ENCODE data around the gene ZNF536.

The ZNF536 gene

DNA sequence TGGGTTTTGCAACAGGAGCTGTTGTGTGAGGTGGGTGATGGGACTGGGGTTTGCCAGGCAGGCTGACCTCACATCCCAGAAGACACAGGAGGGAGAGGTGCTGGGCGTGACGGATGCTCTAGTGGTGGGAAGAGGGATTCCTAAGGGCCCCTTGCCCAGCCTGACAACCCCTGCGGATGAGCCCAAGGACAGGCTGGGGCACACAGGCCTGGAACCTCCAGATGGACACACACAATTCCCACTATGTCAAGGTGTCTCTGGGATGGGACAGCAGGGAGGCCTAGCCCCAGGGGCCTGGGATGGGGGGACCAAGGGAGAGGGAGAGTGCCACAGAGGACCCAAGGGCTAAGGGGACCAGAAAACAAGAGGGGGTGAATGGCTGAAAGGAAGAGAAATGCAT lies 191.5 kb downstream of the ZNF536 start:
- H3K27ac Mint-ChIP-seq = no peak overlapping the region
- H3K27me3 Mint-ChIP-seq = peaks cover 3% of the 10 kb centered on the region
- H3K4me1 Mint-ChIP-seq = no peaks in the 10 kb centered on the region
- no peaks in the 10 kb centered on the region for H3K9me3 Mint-ChIP-seq
- no peaks in the 10 kb centered on the region for H3K36me3 Mint-ChIP-seq
- H3K4me3 Mint-ChIP-seq = no peak overlapping the region

DNA sequence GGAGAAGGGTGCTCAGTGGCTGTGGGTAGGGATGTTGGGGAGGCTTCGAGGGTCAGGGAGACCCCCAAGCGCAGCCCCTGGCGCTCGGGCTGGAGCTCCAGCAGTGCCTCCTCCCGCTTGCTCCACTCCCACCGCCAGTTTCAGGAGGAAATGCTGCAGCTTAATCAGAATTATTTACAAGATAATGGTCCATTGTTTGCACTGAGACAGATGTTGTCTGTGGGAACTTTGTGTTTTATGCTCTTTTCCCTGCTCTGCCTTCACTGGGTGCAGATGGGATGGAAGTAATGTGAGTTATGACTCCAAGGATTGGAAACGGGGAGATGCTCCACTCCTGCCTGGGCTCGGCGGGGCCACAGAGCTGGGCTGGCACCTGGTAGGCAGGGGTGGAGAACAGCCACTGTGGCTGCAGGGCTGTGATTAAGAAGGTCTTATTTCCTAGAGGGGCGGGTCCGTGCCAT lies 192.4 kb downstream of the ZNF536 start:
- Mint-ChIP-seq H3K4me1 (no peaks in the 10 kb centered on the region), H3K27me3 (peaks cover 3% of the 10 kb centered on the region), H3K4me3 (no peak overlapping the region), H3K9me3 (no peaks in the 10 kb centered on the region), H3K27ac (no peak overlapping the region), H3K36me3 (no peaks in the 10 kb centered on the region)

DNA sequence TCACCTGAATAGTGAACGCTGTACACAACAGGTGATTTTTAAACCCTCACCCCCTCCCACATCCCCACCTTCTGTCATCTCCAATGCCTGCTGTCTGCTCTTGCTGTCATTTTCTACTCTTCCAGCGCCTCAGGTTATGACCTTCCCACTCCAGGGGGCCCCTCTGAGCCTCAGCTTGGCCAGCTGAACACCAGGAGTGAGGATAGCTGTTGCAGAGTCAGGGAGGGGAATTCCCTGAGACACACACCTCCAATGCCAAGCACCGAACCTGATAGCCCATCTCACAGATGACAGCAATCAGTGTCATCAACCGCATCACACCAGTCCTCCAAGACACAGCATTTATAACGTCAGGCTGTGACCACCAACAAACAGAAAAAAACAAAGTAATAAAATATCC lies 193.5 kb downstream of the ZNF536 start:
- Mint-ChIP-seq H3K36me3 (no peaks in the 10 kb centered on the region), H3K27ac (no peak overlapping the region), H3K4me3 (no peak overlapping the region), H3K9me3 (no peaks in the 10 kb centered on the region), H3K4me1 (no peaks in the 10 kb centered on the region), H3K27me3 (no peaks in the 10 kb centered on the region)

DNA sequence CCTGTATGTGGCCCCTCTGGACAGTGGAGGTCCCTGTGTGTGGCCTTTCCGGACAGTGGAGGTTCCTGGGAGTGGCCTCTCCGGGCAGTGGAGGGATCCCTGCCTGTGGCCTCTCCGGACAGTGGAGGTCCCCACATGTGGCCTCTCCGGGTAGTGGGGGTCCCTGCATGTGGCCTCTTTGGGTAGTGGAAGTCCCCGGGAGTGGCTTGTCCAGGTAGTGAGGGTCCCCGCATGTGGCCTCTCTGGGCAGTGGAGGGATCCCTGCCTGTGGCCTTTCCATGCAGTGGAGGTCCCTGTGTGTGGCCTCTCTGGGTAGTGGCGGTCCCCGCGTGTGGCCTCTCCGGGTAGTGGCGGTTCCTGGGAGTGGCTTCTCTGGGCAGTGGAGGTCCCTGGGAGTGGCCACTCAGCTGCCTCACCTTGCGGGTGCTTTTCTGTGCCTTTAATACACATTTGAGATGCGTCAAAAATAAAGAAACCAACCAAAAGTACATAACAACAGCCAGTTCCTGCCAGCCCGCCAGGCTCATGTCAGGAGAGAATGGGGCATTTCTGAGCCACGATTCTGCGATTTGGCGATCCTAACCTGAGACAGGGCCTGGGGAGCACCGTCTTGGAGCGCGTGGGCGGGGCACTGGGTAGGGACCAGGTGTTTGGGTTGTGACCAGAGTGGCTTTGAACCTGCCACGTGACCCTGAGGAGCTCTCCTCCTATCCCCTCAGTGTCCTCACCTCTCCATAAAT lies 194.7 kb downstream of the ZNF536 start:
- H3K36me3 Mint-ChIP-seq = no peaks in the 10 kb centered on the region
- H3K9me3 Mint-ChIP-seq = no peaks in the 10 kb centered on the region
- no peaks in the 10 kb centered on the region for H3K27me3 Mint-ChIP-seq
- no peak overlapping the region for H3K4me3 Mint-ChIP-seq
- H3K27ac Mint-ChIP-seq = no peak overlapping the region
- H3K4me1 Mint-ChIP-seq = no peaks in the 10 kb centered on the region

DNA sequence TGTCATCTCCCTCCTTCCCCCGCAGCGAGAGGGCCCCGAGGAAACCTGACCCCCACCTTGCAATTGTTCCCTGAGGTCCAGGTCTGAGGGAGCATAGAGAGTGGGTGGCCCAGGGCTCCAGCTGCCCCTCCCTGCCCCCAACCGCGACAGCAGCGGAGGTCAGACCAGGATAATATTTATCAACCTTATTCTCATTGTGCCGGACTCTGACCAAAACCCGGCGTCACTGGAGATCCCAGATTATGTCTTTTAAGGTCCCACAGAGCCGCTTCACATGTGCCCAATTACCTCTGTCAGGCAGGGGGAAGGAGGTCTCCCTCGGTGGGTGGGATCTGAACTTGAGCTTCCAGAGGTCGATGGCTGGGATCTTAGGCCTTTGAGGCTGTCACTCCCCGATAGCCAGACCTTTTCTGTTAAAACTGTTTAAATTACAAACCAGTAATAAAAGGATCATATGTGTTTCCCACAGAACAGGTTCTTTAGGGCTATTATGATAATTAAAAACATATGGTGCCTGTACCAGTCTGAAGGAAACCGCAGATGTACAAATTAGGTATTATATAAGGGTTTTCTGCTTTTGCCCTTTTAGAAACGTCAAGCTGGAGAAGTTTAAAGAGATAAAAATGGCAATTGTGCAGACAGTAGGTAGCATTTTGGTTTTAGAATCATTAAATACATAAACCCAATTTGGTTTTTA lies 195.5 kb downstream of the ZNF536 start:
- H3K4me1 Mint-ChIP-seq = no peaks in the 10 kb centered on the region
- H3K36me3 Mint-ChIP-seq = no peaks in the 10 kb centered on the region
- no peak overlapping the region for H3K27ac Mint-ChIP-seq
- no peak overlapping the region for H3K4me3 Mint-ChIP-seq
- H3K27me3 Mint-ChIP-seq = no peaks in the 10 kb centered on the region
- no peaks in the 10 kb centered on the region for H3K9me3 Mint-ChIP-seq

DNA sequence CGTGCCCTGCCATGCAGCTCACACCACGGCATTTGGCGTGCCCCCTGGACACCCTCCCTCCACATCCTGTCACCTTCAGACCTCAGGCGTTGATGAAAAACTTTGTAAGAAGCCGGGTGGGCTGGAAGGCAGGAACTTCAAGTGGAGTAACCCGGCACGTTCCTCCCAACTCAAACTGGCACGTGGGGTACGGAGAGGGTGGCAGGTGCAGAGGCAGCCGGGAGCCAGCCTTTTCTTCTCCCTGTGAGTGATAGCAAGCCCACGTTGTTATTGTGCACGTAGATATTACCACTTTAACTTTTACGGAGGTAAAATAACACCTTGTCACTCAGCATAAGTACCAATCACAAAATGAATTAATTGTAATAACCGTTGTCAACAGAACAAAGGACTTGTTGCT lies 198.0 kb downstream of the ZNF536 start:
- H3K4me1 Mint-ChIP-seq = no peaks in the 10 kb centered on the region
- no peak overlapping the region for H3K4me3 Mint-ChIP-seq
- H3K9me3 Mint-ChIP-seq = no peaks in the 10 kb centered on the region
- no peaks in the 10 kb centered on the region for H3K27me3 Mint-ChIP-seq
- H3K27ac Mint-ChIP-seq = no peak overlapping the region
- H3K36me3 Mint-ChIP-seq = no peaks in the 10 kb centered on the region

DNA sequence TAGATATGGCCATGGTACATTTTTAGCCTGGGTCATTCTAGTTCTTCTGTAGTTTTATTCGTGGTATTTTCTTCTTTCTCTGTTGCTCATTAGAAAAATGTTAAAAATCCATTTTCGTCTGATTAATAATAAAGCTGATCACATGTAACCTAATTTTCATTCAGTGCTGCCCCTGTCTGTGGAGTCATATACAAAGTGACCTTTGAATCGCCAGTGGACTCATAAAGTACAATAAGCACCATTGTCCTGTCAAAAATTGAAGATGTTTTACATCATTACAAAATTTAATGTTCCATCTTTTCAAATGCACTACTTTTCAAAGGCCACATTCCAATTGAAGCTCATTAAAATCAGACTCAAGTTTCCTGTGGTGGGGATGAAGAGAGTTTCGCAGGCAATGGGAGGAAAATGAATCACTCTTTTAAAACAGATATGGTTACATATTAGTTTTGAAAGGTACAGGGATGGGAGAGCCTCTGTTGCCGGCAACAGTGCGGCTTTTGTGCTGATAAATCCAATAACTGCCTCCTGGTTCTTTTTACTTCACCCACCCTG lies 205.4 kb downstream of the ZNF536 start:
- Mint-ChIP-seq H3K9me3 (no peaks in the 10 kb centered on the region), H3K36me3 (no peaks in the 10 kb centered on the region), H3K4me3 (no peak overlapping the region), H3K4me1 (no peaks in the 10 kb centered on the region), H3K27me3 (peaks cover 8% of the 10 kb centered on the region), H3K27ac (no peak overlapping the region)

DNA sequence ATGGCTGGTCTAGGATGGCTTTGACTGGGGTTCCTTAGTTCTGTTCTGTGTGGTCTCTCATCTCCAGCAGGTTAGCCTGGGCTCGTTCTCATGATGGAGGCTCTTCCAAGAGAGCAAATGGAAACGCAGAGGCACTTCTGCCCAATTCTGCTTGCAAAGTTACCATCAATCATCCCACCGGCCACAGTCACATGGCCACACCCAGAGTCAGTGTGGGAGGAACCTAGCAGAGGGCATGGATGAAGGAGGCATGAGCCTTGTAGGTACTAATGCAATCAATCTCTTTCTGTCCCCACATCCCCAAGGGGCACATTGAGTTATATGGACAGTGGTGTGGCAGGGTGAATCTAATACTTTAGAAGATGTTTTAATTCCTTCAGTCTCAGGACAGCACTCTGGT lies 207.2 kb downstream of the ZNF536 start:
- Mint-ChIP-seq H3K27ac (no peak overlapping the region), H3K9me3 (no peaks in the 10 kb centered on the region), H3K4me1 (no peaks in the 10 kb centered on the region), H3K36me3 (no peaks in the 10 kb centered on the region), H3K27me3 (peaks cover 8% of the 10 kb centered on the region), H3K4me3 (no peak overlapping the region)

DNA sequence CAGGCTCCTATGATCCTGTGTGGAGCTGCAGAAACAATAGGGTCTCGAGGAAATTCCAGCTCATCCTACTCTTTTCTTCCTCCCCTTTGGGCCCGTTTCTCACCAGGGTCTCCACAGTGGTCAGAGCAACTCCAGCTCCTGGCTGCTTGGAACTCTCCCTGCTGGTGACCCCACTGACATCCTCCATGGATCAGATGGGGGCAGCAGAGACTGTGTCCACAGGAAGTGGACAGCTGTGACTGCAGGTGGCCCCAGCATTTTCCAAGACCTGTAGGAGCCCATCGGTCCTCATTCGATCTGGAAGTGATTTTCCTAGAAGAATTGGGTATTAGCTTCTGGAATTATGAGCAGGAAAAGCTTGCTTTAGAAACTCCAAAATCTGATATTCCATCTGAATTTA lies 208.5 kb downstream of the ZNF536 start:
- H3K27me3 Mint-ChIP-seq = peaks cover 8% of the 10 kb centered on the region
- no peaks in the 10 kb centered on the region for H3K9me3 Mint-ChIP-seq
- no peak overlapping the region for H3K27ac Mint-ChIP-seq
- no peaks in the 10 kb centered on the region for H3K4me1 Mint-ChIP-seq
- H3K4me3 Mint-ChIP-seq = no peak overlapping the region
- no peaks in the 10 kb centered on the region for H3K36me3 Mint-ChIP-seq

DNA sequence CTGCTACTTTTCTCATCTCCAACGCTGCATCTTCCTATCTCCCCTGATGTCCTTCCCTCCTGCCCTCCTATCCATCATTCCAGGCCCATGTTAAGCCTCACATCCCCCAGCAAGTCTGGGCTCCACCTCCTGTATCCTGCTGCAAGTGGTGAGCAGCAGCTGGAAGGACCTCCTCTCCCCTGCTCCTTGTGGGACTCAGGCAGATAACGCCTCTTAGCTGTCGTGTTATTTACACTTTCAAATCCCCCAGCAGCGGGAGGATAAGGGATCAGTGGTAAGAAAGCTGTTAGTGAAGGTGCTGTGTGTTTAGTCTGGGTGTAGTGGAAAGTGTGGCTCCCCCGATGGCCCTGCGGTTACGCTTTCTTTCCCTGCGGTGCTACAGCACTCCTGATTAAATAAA lies 211.9 kb downstream of the ZNF536 start:
- H3K9me3 Mint-ChIP-seq = no peaks in the 10 kb centered on the region
- peaks cover 6% of the 10 kb centered on the region for H3K27me3 Mint-ChIP-seq
- H3K4me1 Mint-ChIP-seq = no peaks in the 10 kb centered on the region
- H3K36me3 Mint-ChIP-seq = no peaks in the 10 kb centered on the region
- no peak overlapping the region for H3K27ac Mint-ChIP-seq
- H3K4me3 Mint-ChIP-seq = no peak overlapping the region

DNA sequence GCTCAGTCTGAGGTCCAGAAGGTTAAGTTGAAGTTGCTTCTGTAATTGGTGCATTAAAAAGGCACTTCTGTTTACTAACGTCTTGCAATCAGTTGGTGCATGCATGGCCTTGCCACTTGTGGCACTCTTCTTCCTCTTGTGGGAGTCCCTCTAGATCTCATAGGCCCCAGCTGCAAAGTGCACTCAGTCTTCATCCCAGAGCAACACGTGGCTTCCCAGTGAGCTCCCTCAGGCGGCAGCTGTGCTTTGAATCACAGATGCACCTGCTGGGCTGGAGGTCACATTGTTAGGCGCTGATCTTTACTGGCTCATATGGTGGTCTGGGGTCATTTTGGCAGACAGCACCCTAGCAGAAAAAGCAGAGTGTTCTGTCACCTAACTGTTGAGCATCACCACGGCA lies 215.7 kb downstream of the ZNF536 start:
- Mint-ChIP-seq H3K36me3 (no peaks in the 10 kb centered on the region), H3K27me3 (no peaks in the 10 kb centered on the region)

DNA sequence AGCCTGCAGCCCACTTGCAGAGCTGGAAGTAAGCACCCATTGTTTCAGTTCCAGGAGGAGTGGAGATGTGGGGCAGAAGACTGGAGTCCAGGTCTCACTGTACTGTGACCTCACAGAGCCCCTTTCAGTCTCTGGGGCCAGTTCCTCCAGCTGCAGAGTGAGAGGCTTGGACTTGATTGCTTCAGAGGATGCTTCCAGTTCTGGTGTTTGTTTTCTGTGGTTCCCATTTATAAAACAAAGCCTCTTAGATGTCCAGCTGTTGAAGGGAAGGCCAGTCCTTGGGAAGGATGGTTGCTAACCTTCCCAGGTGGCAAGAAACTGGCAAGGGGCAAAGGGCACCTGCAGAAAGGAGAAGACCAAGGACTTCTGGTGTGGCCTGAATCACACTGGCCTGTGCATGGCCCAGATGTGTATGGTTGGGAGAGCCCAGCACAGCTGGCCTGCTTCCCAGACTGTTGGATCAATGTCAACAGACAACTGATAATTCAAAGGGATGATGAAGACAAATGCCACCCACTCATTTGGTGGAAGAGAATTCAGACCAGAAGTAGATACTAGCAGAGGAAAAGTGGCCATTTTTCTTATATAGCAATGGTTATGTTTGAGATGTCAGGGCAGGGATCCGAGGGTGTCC lies 218.5 kb downstream of the ZNF536 start:
- Mint-ChIP-seq H3K4me3 (no peak overlapping the region), H3K27ac (no peak overlapping the region), H3K27me3 (peaks cover 2% of the 10 kb centered on the region), H3K36me3 (no peaks in the 10 kb centered on the region), H3K9me3 (no peaks in the 10 kb centered on the region), H3K4me1 (no peaks in the 10 kb centered on the region)

More for the DNA sequence above, 215.7 kb downstream of the ZNF536 start:
- Mint-ChIP-seq H3K4me3 (no peak overlapping the region), H3K4me1 (no peaks in the 10 kb centered on the region), H3K9me3 (no peaks in the 10 kb centered on the region), H3K27ac (no peak overlapping the region)

DNA sequence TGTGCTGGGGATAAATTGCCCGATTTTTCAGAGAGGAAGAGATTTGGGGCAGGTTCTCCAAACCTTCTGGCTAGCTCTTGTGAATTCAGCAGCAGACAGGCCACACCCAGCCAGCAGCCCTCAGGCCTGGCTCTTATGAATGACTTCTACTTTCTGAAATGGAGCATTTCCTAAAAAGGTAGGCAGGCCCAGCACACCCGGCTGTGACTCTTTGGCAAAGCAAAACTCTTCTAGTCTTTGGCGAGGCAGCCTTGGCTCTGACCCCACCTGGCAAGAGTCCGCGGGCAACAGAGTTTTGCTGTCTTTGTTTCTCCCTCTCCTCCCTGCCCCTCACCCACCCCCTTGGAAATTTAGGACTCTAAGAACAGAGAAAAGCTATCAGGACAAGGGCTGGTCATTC lies 221.2 kb downstream of the ZNF536 start:
- Mint-ChIP-seq H3K4me1 (no peaks in the 10 kb centered on the region), H3K36me3 (no peaks in the 10 kb centered on the region), H3K27me3 (peaks cover 5% of the 10 kb centered on the region), H3K27ac (no peak overlapping the region), H3K4me3 (no peak overlapping the region), H3K9me3 (no peaks in the 10 kb centered on the region)

DNA sequence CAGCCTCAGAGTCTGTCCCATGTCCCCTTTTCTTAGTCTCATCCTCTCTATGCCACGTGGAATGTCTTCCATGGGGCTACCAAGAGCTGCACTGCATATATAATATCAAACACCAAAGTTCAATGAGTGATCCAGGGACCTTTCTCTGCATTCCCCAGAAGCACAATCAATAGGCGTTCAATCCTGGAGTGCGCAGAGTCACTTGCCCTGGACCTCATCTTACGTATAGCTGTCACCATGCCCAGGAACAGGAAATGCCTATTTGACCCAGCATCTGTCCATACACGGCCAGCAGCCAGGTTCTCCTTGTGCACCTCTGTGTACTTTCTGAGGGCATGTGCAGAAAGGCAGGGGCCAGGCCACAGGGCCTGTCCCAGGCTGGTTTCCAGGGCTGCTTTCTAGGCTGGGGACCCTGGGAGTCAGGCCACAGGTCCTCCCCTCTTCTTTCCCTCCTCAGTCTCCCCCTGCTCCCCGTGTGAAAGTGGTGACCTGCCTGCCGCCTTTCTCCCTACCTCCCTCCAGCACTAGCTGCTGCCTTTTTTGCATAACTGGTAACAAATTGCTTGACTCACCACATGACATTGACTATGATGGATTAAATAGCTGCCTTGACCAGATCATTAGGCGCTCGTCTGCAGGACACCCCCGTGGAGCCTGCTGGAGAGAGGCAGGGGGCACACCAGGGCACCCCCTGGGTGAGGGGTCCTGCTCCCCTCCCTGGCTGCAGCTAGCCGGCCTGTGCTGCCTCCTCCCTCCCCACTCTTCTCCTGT lies 222.0 kb downstream of the ZNF536 start:
- Mint-ChIP-seq H3K4me1 (no peaks in the 10 kb centered on the region), H3K36me3 (no peaks in the 10 kb centered on the region), H3K9me3 (no peaks in the 10 kb centered on the region), H3K4me3 (no peak overlapping the region), H3K27ac (no peak overlapping the region), H3K27me3 (peaks cover 5% of the 10 kb centered on the region)

DNA sequence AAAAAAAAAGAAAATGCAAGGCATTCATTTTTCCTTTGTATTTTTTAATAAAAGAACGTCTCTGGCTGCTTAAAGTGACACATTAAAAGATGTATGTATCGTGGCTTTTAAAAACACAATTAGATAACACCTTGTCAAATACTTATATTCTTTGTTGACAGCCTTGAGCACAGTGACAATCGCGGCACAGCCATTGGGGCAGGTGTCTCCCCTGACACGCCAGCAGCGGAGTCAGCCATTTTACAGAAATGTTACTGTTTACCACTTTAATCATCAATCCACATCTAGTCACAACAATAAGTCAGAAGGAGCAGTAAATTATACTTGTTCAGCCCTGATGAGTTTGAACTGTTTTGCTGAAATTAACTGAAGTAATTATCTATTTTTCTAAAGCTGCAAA lies 224.1 kb downstream of the ZNF536 start:
- Mint-ChIP-seq H3K27ac (no peak overlapping the region), H3K36me3 (no peaks in the 10 kb centered on the region), H3K4me1 (no peaks in the 10 kb centered on the region), H3K27me3 (peaks cover 5% of the 10 kb centered on the region), H3K9me3 (no peaks in the 10 kb centered on the region), H3K4me3 (no peak overlapping the region)
